Activated CD8-positive, alpha-beta T cell treated with anti-CD3 and anti-CD28 coated beads for 36 hours (primary cell): ENCODE results near the gene SLC22A4. TPM values are rescaled to one million over a fixed set of nuclear protein-coding genes. Genes with fewer than 3 reads are reported as not detected.

Experiments used
- ATAC-seq: fragments of 200-7000 bp; cut with Tn5 transposase; one replicate; pipeline ENCODE4 v1.10.0; 2021; ENCODE audit warnings: mild to moderate bottlenecking, moderate library complexity
- CTCF ChIA-PET: fragments of 350-600 bp; sonication (Branson Sonifier 250); formaldehyde crosslinking; loops from one replicate; lab custom pipeline; 2021; ENCODE audit warnings: antibody characterized with exemption; lab: Charles Lee
- POLR2A ChIA-PET: fragments of 350-600 bp; sonication (Branson Sonifier 250); formaldehyde crosslinking; loops from one replicate; lab custom pipeline; 2021; ENCODE audit warnings: antibody characterized with exemption; lab: Charles Lee
- DNase-seq: peaks from one replicate; pipeline ENCODE4 v3.0.0-alpha.2; 2020
- H3K27ac Mint-ChIP-seq: one replicate; pipeline ENCODE4 v1.8.0; 2021; ENCODE audit warnings: mild to moderate bottlenecking, mixed read lengths
- H3K27me3 Mint-ChIP-seq: one replicate; pipeline ENCODE4 v1.8.0; 2021; ENCODE audit warnings: mixed read lengths
- H3K36me3 Mint-ChIP-seq: one replicate; pipeline ENCODE4 v1.8.0; 2021; ENCODE audit warnings: low read depth, mixed read lengths
- H3K4me1 Mint-ChIP-seq: one replicate; pipeline ENCODE4 v1.8.0; 2021; ENCODE audit warnings: low read depth, mixed read lengths
- H3K4me3 Mint-ChIP-seq: one replicate; pipeline ENCODE4 v1.8.0; 2021; ENCODE audit warnings: mild to moderate bottlenecking, moderate library complexity, mixed read lengths
- H3K9me3 Mint-ChIP-seq: one replicate; pipeline ENCODE4 v1.8.0; 2021; ENCODE audit warnings: mixed read lengths
- CTCF ChIP-seq: fragments of 200-600 bp; IDR thresholded peaks from one replicate; pipeline ENCODE4 v1.8.0; 2022; ENCODE audit warnings: antibody characterized with exemption, mild to moderate bottlenecking
- intact Hi-C: fragments of 100-400 bp; cut with micrococcal nuclease; formaldehyde crosslinking; loops from one replicate; pipeline ENCODE4 v1.10.0; 2022
- total RNA-seq, 2 experiments: library from RNA; stranded (reverse); gene quantifications; one replicate each; pipeline ENCODE4 v1.2.3, GENCODE V29; 2021

SLC22A4 gene
- total RNA-seq, 2 experiments from 2014 or later, result 0.74 to 0.88 TPM

DNA sequence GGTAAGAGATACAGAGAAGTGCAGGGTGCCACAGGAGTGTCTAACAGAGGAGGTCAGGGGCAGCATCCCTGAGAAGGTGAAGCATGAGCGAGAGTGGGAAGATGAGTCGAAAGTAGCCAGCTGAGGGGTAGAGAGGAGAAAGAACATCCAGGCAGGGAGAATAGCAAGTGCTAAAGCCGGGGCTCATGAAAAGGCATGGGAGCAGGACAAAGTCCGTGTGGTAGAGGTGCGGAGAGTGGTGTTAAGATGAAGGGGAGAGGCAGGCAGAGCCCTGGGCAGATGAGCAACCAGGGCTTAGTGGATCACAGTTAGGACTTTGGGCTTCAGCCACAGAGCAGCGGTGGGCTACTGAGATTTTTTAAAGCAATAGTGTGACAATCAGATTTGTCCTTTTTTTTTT is 85.9 kb downstream of the SLC22A4 start:
- ChIA-PET CTCF (no interaction called here), POLR2A (no interaction called here)
- Mint-ChIP-seq H3K36me3 (no peaks in the 10 kb centered on the region), H3K9me3 (no peaks in the 10 kb centered on the region), H3K4me3 (no peak overlapping the region), H3K27me3 (no peaks in the 10 kb centered on the region), H3K4me1 (no peaks in the 10 kb centered on the region), H3K27ac (no peak overlapping the region)
- no peak for TF ChIP-seq CTCF
- ATAC-seq, result no peak
- DNase-seq, result no peak
- intact Hi-C loops, result loop anchor here (10.0 kb wide), 1 partner anchor 445 kb away; no protein-coding TSS in a partner anchor

GRCh38 chr5:132380741-132381140 is 86.5 kb downstream of the SLC22A4 start:
- intact Hi-C loops, result loop anchor here (10.0 kb wide), 1 partner anchor 444 kb away; no protein-coding TSS in a partner anchor
- CTCF ChIA-PET, result interaction anchor here (1.0 to 12.3 kb wide), 2 partner anchors 8 to 120 kb away, joined by 3 to 342 read pairs; no protein-coding TSS in a partner anchor
- no peak for TF ChIP-seq CTCF
- Mint-ChIP-seq H3K36me3 (no peaks in the 10 kb centered on the region), H3K9me3 (no peaks in the 10 kb centered on the region), H3K27ac (no peak overlapping the region), H3K4me1 (peaks cover 7% of the 10 kb centered on the region), H3K27me3 (no peaks in the 10 kb centered on the region), H3K4me3 (no peak overlapping the region)
- POLR2A ChIA-PET, result interaction anchor here (0.7 to 1.4 kb wide), 3 partner anchors 112 to 125 kb away, joined by 3 read pairs; no protein-coding TSS in a partner anchor
- DNase-seq, result no peak
- ATAC-seq, result no peak

DNA sequence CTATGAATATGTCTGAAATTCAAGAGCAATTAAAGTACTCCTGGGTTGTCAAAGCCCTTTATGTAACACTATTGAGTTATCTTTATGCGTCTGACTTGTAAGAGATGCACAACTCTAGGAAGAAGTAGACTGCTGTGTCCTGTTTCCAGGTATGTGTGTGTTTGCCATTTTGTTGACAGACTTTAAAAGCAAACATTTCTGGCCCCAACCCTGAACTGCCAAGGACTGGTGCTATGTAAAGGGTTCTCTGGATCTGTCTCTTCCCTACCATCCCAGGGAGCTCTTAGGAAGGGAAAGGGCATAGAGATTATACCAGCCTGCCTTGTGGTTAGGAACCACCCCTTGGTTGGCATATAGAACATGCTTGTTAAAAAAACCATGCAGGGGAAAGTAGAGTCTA is 87.4 kb downstream of the SLC22A4 start:
- no peak overlapping the region for H3K27ac Mint-ChIP-seq
- no peak for DNase-seq
- ChIA-PET POLR2A (interaction anchor here (0.7 to 1.7 kb wide), 3 partner anchors 15 to 124 kb away, joined by 3 to 4 read pairs (median 3); no protein-coding TSS in a partner anchor), CTCF (interaction anchor here (1.0 to 12.3 kb wide), 2 partner anchors 8 to 119 kb away, joined by 3 to 342 read pairs; no protein-coding TSS in a partner anchor)
- no peak overlapping the region for H3K4me3 Mint-ChIP-seq
- H3K9me3 Mint-ChIP-seq, result no peaks in the 10 kb centered on the region
- intact Hi-C loops, result loop anchor here (10.0 kb wide), 1 partner anchor 443 kb away; no protein-coding TSS in a partner anchor
- no peaks in the 10 kb centered on the region for H3K27me3 Mint-ChIP-seq
- TF ChIP-seq CTCF, result no peak
- peaks cover 13% of the 10 kb centered on the region for H3K4me1 Mint-ChIP-seq
- no peaks in the 10 kb centered on the region for H3K36me3 Mint-ChIP-seq
- no peak for ATAC-seq

DNA sequence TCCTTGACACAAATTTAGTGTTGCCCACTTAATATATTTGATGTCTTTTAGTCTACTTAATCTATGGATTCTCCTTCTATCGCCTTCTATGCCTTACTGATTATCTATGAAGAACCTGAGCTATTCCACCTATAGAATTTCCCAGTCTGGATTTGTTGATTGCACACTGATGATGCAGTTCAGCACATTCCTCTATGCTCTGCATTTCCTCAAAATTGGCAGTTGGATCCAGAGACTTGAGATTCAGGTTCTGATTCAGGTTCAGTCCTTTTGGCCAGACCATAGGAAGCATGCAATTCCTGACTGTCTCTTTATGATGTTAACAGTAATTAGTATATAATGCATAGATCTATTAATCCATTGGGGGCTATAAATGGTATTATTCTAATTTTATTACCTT is 89.1 kb downstream of the SLC22A4 start:
- ATAC-seq (no peak), DNase-seq (no peak)
- H3K27me3 Mint-ChIP-seq, result no peaks in the 10 kb centered on the region
- ChIA-PET POLR2A (interaction anchor here (0.9 kb wide), 1 partner anchor 114 kb away, joined by 3 read pairs; no protein-coding TSS in a partner anchor), CTCF (interaction anchor here (1.4 to 12.3 kb wide), 3 partner anchors 14 to 437 kb away, joined by 4 to 342 read pairs (median 6); partner anchors contain the start of gene SLC22A5)
- TF ChIP-seq CTCF, result no peak
- no peaks in the 10 kb centered on the region for H3K9me3 Mint-ChIP-seq
- no peak overlapping the region for H3K4me3 Mint-ChIP-seq
- no peak overlapping the region for H3K27ac Mint-ChIP-seq
- intact Hi-C loops, result loop anchor here (10.0 kb wide), 1 partner anchor 442 kb away; no protein-coding TSS in a partner anchor
- H3K36me3 Mint-ChIP-seq, result peaks cover 5% of the 10 kb centered on the region
- peaks cover 25% of the 10 kb centered on the region for H3K4me1 Mint-ChIP-seq

GRCh38 chr5:132383984-132384383 is 89.8 kb downstream of the SLC22A4 start:
- DNase-seq (no peak), ATAC-seq (no peak)
- TF ChIP-seq CTCF, result no peak
- intact Hi-C loops, result loop anchor here (10.0 kb wide), 1 partner anchor 441 kb away; no protein-coding TSS in a partner anchor
- ChIA-PET CTCF (interaction anchor here (1.0 to 12.3 kb wide), 4 partner anchors 15 to 143 kb away, joined by 3 to 342 read pairs (median 6); partner anchors contain the start of gene SLC22A5), POLR2A (interaction anchor here (8.7 kb wide), 1 partner anchor 105 kb away, joined by 61 read pairs; the partner anchor contains the start of gene IRF1)
- Mint-ChIP-seq H3K9me3 (no peaks in the 10 kb centered on the region), H3K27me3 (no peaks in the 10 kb centered on the region), H3K27ac (no peak overlapping the region), H3K4me1 (peaks cover 25% of the 10 kb centered on the region), H3K4me3 (no peak overlapping the region), H3K36me3 (peaks cover 5% of the 10 kb centered on the region)
